Glomerular endothelial cell (primary cell): ENCODE results near the gene NRROS. TPM values are rescaled to one million over a fixed set of nuclear protein-coding genes. Genes with fewer than 3 reads are reported as not detected.

Experiments
- DNase-seq: peaks from one replicate; pipeline ENCODE4 v3.0.0-alpha.2; 2011; ENCODE audit warnings: low read depth, low spot score; ENCODE audit errors: extremely low read depth
- total RNA-seq: library from RNA; depleted of rRNA; stranded (reverse); fragments of >200 nt; gene quantifications from 2 replicates; pipeline ENCODE4 v1.2.3, GENCODE V29; 2015

The NRROS gene
- total RNA-seq, 1 donor from 2014 or later: 16.4 TPM

DNA sequence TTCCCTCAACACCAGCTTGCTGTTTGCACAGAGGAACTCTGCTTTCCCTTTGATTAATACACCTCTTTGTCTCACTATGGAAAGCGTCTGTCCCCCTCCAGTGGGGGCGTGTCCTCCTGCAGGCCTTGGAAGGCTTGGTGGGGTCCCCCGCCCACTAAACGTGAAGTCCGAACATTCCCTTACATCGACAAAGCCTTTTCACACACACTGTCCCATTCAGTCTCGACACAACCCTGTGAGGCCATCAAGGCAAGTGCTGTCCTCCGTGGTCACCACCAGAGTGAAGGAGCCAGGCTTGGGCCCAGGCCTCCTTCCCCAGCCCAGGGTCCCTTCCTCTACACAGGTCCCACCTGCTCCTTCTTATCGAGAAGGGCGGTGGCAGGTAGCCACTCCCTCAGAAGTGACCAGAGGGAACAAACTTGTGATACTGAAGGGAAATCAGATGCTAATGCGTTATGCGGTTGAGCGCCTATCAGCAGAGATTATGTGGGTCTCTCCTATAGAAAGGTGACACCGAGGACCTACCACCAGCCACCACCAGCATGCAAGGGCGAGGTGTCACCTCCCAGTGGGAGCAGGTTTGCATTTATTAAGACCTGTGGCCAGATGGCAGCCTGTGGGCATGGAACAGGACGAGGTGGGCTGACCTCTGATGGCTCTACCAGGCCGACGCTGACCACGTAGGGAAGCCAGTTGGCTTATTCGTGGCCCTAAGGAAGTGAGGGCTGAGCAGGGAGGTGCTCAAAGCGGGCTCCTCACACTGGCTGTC is 6.6 kb downstream of the NRROS start:
- no peak for DNase-seq

DNA sequence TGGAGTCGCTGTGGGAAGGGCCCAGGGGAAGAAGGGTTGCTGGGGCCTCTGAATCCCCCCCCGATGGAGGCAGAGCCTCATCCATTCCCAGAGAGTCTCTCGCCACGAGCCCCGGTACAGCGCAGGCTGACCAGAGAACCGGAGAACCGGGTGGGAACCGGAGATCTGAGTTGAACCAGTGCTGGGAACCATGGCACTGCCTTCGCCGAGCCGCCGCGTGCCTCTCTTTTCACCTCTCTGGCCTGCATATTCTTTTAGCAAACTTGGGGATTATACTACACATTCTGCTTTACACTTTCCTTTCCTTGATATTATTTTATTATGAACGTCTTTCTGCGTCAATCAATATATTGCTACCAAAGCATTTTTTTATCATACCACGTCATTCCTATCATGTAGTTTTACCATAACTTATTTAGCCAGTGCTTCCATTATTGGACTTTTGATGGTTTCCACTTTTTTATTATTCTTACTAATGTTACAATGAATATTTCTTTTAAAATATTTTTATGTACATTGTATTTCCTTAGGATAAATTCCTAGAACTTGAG is 7.2 kb downstream of the NRROS start:
- DNase-seq: no peak

DNA sequence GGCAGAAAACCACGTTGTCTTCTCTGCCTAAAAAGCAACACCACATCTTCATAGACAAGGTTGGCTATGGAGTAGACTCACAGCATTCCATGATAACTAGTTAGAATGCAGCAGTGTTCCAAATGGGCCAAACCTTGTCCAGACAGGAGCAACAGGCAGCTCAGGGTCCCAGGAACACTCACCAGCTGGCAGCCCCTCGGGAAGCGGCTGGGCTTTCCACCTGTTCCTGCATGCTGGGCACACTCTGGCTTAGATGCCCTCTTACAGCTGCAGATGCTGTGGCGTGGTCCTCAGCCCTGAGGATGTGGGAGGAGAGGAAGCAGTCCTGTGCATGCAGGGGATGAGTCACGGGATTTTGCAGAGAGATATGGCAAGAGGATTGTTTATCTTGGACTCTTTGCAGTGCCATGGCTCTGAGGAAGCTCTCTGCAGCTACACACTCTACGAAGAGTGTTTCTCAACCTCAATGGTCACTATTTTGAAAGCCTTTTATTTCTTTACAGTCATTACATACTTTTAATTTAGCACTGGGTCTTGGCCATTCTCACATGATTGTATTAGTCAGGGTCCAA is 11.3 kb downstream of the NRROS start:
- DNase-seq: peak; percentile 85

DNA sequence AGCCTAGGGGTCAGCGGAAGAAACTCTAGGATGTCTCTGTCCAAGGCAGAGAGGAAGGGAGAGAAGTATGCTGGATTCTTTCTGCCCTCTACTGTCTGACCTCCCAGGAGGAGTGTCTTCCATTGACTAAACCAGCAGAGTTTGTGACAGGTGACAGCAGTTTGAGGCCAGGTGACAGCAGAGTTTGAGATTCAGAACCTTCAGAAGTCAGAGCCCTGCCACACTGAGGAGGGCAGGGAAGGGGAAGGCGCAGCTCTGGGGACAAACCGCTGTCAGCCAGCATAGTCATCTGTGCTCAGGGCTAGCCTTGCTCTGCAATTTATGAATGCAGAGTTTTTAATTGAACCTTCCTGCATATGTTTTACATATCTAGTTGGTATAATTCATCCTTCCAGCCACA is 12.3 kb downstream of the NRROS start:
- no peak for DNase-seq

DNA sequence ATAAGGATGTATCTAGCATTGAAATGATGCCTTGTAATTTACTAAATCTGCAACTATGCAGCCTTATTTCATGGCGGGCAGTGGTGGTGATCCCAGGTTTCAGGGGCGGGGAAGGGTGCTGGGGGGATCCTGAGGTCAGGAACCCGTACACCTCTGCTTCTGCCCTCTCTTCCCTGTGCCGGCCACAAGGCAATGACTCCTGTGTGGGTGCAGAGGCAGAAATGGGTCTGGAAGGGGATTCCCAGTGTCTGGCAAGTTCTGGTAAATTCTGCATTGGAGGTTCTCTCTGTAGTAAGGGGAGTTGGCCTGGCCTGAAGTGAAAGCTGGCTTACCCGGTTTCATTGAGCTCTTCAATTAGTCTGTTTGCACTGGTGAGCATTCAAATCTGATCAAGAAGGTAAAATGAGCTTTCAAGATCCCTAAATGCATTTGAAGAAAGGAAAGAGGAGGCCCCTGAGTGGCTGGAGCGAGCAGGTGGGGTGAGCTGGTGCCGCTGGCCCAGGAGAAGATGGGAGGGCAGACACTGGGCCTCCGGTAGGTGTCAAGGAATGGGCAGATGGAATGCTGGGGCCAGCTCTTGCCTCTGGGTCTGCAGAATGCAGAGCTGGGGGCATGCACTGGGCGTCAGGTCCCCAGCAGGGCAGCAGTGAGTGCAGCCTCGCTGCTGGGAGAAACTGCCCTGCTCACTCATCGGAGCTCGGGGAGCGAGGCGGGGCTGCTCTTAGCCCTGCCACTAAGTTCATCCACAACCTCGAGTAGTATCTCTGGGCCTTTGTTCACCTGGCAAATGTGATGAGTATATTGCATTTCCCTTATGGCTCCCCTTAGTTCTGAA is 13.7 kb downstream of the NRROS start:
- no peak for DNase-seq

DNA sequence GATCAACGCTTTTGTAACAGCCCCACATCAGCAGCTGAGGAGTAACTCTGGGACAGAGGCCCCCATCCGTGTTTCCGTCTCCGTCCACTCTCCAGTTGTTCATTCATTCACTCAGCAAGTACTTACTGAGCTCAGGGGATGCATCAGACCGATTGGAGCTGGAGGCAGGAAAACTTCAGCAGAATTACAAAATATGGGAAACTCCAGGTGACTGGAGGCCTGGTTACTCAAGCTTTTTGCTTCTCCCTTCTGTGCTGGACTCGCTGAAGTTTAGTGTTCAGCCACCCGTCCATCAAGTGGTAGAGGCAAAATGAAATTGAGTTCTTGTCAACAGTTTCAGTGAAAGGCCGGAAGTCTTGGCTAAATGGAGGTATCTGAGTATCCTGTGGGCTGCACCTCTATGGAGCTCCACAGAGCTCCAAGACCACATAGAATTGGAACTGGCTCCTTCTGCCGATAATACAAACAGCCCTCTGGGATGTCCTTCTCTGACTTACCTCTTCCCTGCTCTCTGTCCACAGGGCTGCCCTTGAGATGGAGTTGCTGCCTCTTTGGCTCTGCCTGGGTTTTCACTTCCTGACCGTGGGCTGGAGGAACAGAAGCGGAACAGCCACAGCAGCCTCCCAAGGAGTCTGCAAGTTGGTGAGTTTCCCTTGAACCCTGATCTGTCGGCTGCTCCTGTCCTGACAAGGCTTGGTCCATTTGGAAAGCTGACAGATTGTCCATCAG is 14.7 kb downstream of the NRROS start:
- DNase-seq: no peak

DNA sequence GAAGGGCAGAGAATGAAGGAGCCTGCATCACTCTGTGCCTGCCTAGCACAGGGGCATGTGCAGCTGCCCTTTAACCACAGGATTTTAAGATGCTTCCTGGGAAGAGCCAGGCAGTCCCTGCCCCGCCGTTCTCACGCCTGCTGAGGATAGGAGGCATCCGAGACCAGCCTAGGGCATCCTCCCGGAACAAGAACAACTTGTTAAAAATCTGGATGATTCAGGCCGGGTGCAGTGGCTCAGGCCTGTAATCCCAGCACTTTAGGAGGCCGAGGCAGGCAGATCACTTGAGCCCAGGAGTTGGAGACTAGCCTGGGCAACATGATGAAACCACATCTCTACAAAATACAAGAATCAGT is 15.2 kb downstream of the NRROS start:
- DNase-seq: no peak

DNA sequence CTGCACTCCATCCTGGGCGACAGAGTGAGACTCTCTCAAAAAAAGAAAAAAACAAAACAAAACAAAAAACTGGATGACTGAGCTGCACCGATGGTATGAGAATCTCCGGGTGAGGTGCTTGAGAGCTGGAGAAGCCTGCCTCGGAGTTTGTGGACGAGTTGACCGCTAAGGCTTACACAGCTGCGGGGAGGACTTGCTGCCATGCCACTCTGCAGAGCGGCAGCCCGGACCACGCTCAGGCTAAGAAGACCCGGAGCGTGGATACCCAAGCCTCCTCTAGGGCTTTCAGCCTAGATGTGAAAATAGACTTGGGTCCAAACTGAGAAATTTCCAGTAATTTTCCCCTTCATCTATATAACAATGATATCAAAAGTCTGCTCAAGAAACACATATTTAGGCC is 16.0 kb downstream of the NRROS start:
- no peak for DNase-seq

DNA sequence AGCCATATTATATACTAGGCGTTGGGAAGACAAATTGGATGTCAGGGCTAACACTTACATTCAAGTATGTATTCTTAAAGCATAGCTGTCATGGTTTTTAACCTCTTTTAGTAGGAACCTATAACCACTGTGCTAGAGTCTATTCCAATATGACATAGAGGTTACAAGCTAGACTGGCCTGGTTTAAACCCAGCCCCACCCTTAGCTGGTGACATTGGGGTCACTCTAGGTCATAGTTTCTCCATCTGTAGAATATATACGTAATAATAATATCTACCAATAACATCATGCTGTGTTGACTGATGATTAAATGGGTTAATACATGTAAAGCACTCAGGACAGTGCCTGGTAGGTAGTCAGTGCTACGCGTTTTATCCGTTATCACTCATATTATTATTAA is 16.7 kb downstream of the NRROS start:
- DNase-seq: no peak

DNA sequence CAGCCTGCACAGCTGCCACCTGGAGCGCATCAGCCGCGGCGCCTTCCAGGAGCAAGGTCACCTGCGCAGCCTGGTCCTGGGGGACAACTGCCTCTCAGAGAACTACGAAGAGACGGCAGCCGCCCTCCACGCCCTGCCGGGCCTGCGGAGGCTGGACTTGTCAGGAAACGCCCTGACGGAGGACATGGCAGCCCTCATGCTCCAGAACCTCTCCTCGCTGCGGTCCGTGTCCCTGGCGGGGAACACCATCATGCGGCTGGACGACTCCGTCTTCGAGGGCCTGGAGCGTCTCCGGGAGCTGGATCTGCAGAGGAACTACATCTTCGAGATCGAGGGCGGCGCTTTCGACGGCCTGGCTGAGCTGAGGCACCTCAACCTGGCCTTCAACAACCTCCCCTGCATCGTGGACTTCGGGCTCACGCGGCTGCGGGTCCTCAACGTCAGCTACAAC is 20.4 kb downstream of the NRROS start:
- no peak for DNase-seq

DNA sequence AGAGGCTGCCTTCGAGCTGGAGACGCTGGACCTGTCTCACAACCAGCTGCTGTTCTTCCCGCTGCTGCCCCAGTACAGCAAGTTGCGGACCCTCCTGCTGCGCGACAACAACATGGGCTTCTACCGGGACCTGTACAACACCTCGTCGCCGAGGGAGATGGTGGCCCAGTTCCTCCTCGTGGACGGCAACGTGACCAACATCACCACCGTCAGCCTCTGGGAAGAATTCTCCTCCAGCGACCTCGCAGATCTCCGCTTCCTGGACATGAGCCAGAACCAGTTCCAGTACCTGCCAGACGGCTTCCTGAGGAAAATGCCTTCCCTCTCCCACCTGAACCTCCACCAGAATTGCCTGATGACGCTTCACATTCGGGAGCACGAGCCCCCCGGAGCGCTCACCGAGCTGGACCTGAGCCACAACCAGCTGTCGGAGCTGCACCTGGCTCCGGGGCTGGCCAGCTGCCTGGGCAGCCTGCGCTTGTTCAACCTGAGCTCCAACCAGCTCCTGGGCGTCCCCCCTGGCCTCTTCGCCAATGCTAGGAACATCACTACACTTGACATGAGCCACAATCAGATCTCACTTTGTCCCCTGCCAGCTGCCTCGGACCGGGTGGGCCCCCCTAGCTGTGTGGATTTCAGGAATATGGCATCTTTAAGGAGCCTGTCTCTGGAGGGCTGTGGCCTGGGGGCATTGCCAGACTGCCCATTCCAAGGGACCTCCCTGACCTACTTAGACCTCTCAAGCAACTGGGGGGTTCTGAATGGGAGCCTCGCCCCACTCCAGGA is 21.1 kb downstream of the NRROS start:
- DNase-seq: no peak

DNA sequence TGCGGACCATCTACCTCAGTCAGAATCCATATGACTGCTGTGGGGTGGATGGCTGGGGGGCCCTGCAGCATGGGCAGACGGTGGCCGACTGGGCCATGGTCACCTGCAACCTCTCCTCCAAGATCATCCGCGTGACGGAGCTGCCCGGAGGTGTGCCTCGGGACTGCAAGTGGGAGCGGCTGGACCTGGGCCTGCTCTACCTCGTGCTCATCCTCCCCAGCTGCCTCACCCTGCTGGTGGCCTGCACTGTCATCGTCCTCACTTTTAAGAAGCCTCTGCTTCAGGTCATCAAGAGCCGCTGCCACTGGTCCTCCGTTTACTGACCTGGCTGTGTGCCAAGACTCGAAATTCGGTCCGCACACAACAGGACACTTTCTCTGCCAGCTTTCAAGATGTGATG is 21.9 kb downstream of the NRROS start:
- no peak for DNase-seq

DNA sequence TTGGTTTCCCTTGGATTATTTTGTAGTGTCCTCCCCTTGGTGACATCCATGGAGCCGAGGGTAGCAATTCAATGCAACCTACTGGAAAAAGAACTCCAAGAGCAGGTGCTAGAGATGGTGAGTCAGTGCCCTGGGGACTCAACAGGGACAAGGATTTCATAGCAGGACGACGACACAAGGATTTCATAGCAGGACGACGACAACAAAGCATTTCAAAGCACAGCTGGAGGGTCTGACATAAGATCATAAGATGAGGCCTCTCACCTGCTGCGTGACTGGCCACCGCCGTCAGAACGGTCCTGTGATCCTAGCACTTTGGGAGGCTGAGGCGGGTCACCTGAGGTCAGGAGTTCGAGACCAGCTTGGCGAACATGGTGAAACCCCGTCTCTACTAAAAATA is 22.5 kb downstream of the NRROS start:
- no peak for DNase-seq

DNA sequence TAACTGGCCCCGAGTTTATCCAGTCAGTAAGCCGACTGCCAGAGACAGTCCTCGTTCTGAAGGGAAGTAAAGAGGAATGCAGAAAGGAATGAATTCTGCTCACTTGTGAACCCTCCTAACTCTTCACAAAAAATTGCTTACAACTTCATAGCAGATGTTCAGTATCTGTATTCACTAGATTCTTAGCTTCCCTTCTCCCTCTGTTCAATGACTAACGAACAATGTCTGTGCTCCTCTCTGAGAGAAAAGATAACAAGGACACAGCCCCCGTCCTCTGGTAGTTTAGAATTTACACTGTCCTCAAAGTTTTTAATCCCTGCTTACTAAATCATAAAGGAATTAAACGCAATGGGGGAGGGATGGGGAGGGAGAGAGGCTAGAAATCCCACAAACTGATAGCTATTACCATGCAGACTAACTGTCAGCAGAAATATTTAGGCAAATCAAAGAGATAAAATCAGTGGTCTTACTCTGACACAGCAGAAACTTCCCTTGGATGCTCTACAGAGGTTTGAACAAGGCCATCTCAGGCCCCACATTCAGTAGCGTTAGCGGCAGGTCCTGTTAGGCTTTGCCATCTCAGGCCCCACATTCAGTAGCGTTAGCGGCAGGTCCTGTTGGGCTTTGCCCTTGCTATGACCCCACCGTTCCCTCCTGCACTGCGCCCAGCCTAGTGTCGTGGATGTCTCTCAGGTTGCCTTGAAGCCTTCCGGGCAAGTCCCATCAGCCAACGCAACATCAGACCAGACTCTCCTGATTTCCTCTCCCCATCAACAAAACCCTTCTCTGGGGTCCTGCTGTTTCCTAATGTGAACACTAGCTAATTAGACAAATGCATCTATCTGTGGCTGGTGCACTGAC is 23.4 kb downstream of the NRROS start:
- DNase-seq: no peak

DNA sequence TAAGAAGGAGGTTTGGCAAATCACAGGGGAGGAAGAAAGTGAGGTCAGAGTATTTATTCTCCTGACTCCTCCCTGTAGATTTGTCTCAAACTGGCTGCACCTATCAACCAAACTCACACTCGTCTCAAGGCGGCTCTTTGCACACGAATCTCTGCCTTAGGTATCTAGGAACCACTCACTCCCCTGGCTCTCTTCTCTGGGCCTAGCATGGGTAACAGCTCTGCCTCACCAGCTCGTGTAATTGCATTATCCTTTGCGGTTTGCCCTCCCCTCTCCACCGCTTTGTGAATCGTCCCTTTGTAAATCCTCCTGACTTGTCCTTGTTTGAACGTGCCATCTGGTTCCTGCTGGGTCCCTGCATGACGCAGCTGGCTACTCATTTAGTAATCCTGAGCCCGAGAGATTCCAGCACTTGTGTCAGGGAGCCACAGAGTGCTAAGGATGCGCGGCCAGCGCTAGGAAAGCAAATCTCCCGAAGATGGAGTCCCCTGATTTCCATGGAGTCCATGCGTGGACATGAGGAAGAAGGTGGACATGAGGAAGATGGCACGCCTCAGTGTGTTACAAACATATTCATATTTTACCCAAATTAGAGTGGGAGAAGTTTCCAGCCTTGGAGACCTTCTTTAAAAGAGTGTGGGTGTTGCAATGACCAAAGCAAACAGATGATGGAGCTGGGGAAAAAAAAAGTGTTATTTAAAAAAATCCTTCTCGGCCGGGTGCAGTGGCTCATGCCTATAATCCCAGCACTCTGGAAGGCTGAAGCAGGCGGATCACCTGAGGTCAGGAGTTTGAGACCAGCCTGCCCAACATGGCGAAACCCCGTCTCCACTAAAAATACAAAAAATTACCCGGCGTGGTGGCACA is 26.7 kb downstream of the NRROS start:
- no peak for DNase-seq

DNA sequence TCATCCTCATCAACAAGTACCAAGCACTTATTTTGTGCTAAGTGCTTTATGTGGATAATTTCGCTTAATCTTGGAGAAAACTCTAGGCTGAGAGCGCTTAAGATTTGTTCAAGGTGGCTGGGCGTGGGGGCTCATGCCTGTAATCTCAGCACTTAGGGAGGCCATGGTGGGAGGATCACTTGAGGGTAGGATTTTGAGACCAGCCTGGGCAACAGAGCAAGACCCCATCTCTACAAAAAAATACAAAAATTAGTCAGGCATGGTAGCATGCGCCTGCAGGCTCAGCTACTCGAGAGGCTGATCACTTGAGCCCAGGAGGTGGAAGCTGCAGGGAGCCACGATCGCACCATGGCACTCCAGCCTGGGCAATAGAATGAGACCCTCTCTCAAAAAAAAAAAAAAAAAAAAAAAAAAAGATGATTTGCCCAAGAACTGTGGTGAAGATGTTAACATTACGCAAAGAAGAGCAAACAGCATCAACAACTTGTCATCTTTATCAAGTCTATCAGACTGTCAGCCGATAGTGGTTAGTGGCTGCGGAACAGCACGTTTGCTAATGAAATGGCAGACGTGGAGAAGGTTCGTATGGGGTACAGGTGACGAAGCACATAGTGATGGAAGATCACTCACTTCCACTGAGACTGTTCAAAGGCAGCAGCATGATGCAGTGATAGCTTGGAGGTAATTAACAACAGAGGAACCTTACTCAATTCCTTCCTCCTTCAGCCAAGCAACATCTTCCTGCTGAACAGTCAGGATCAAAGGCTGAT is 27.7 kb downstream of the NRROS start:
- no peak for DNase-seq

DNA sequence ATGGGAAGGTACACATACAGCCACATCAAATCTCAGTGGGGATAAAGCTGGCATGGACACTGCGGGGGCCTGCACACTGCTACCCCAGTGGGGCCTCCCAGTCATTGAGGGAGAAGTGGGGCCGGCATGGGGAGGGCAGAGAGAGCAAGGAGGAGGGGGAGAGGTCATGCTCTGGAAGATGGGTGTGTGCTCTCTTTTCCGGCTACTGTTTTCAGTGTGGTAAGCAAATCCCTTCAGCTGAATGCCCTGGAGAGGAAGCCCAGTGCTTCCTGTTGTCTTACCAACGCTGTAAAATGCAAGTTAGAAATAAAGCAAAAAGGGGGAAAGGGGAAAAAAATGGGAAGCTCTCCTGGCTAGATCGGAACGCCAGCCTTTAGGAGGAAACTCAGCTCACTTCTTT is 30.8 kb downstream of the NRROS start:
- no peak for DNase-seq

DNA sequence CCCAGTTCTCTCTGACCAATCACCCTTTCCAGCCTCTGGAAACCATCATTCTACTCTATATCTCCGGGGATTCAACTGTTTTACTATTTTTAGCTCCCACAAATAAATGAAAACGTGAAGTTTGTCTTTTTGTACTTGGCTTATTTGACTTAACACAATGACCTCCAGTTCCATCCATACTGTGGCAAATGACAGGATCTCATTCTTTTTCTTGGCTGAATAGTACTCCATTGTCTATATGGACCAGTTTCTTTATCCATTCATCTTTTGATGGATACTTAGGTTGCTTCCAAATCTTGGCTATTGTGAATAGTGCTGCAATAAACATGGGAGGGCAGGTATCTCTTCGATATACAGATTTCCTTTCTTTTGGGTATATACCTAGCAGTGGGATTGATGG is 34.1 kb downstream of the NRROS start:
- no peak for DNase-seq
